Umbilical cord (tissue), 2 donors: ENCODE measurements around the gene MAP2. TPM values are rescaled to one million over a fixed set of nuclear protein-coding genes. Genes with fewer than 3 reads are reported as not detected.
A peak's percentile ranks its signal among the peaks of the same experiment; 100 is the strongest.

Experiments
- DNase-seq: peaks from one replicate; pipeline ENCODE4 v3.0.0-alpha.2; 2015; ENCODE audit warnings: low spot score
- total RNA-seq: library from RNA; depleted of rRNA; stranded (reverse); fragments of >200 nt; gene quantifications from one replicate; pipeline ENCODE4 v1.2.3, GENCODE V29; 2014; ENCODE audit warnings: low replicate concordance; ENCODE audit not compliant: insufficient read depth

Gene MAP2
- total RNA-seq, 1 donor from 2014 or later = 14.4 TPM

DNA sequence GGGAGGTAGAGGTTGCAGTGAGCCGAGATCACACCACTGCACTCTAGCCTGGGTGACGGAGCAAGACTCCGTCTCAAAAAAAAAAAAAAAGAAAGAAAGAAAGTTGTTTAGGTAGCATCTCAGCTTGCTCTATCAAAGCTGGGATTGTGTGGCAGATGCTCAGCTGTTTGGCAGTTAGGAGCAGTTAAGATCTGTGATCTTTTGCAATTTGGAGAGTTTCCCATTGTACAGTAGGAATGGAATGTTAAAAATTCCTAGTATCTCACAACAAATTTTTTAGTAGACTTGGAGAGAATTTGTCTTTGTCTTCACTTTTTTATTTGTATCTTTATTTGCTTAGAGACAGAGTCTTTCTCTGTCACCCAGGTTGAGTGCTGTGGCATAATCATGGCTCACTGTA lies 224.9 kb downstream of the MAP2 start:
- peak; percentile 24 for DNase-seq

DNA sequence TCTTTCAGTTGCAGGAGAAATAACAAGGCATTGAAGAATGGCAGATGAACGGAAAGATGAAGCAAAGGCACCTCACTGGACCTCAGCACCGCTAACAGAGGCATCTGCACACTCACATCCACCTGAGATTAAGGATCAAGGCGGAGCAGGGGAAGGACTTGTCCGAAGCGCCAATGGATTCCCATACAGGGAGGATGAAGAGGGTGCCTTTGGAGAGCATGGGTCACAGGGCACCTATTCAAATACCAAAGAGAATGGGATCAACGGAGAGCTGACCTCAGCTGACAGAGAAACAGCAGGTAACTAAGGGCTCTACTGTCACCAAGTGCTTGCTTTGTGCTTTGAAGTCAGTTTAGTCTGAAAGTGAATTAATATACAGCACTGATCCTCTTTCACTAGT lies 229.3 kb downstream of the MAP2 start:
- no peak for DNase-seq

DNA sequence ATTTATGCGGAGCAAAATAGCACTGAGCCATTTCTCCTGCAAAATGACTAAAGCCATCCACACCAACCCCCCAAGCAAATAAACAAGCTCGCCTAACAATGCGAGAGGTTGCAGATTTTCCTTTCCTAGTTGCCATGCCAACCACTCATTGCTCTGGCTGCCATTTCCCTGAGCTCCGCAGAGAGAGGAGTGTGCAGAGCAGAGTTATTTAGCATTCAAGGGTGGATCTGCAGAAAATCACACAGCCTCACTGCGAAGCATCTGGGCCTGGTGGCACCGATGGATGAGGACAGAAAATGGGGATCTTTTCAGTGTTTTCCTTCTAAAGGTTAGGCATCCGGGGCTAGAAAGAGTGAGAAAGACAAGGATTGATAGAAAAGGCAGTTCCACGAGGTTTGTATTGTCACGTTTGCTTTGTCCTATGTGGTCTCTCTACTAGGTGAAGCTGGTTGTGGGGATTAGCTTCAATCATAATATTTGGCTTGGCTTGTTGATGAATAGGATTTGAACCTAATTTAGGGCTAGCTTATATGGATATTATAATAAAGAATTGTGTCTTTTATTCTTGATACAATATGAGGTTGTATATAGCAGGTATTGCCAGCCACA lies 237.5 kb downstream of the MAP2 start:
- no peak for DNase-seq

DNA sequence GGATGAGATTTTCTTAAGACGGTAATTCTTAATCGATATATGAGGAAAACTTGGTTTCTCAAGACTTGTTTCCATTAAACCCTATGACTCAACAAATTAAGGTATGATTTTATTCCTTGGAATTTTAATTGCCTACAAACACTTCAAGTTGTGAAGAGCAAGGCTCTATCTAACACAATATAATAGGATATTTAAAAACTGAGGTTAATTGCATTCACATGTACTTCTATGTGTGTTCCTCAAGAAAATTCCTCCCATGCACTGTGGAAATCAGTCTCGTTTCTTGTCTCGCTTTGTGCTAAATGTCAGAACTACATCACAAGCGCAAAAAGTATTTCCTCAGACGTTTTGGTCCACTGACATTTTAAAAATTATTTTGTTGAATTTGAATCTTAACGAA lies 238.2 kb downstream of the MAP2 start:
- no peak for DNase-seq

DNA sequence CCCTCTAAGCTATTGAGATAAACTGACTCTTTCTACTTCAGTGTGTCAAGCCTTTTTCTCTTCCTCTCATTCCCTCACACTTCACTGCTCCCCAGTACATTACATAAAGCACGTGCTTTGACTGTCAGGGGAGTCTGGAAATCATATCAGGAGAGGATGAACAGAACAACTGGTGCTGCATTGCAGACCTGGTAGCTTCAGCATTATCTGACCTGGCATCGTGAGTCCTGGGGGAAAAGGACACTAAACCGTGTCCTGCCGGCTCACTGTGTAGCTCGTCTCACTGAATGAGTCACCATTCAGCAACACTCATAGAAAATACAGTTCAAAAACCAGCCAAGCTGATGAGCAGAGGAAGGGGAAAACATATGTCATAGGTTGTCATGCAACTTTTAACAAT lies 239.3 kb downstream of the MAP2 start:
- peak; percentile 9 for DNase-seq

DNA sequence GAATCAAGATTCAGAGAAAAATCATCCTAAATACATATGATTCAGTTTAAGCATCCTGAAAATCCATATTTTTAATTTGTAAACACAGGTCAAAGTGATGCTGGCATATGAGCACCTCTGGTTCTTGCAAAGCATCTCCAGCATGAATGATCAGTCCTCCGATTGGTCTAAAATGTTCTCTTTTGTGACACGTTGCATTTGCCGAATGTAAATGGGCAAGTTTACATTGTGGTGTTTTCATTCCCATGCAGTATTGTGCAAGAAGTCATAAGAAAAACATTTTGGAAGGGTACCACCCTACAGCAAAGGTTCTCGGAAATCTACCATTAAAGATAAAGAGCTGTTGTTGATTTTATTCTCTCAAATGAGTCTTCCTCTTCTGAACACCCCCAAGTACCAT lies 239.8 kb downstream of the MAP2 start:
- DNase-seq = no peak

DNA sequence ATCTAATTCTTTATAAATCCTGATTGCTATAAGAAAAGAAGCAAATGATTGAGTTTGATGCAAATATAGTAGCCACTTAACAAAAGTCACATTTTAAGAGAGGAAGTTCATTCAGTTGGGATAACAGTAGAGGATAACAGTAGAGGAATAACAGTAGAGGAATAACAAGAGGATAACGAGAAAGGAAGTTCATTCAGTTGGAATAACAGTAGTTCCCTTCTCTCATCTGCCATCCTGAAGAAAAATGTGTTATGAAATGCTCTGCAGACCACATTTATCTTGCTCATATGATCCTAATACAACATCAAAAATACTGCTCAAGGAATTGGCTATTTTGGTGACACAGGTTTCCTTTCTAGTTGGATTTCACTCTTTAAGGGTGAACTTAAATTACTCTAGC lies 242.4 kb downstream of the MAP2 start:
- DNase-seq = no peak

DNA sequence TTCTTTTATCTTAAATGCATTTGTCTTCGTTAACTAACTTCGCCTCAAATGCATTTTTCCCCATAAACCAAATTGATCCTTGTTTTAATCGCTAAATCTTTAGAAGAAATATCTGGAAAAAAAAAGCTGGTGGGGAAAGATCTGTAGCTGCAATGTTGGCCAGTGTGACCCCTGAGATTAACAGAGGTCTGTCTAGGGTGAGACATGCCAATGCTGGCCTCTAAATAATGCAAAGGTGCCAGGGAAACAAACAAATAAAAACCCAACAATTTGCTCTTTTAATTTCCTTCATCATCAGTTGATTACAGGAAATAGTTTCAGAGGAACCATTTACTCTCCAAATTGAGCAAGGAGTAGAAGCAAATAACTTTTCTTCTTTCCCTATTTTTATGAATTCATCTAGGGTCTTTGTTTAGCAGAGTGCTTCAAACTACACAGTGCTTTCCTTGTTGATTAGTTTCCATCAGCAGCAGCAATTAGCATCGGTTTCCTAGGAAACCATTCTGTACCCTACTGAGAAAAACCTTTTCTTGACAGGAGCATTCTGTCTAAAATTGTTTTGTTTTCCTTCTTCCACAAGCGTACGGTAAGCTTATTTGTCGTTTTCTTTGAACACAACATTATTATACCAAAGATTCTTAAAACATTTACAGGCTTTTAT lies 247.3 kb downstream of the MAP2 start:
- DNase-seq = no peak

DNA sequence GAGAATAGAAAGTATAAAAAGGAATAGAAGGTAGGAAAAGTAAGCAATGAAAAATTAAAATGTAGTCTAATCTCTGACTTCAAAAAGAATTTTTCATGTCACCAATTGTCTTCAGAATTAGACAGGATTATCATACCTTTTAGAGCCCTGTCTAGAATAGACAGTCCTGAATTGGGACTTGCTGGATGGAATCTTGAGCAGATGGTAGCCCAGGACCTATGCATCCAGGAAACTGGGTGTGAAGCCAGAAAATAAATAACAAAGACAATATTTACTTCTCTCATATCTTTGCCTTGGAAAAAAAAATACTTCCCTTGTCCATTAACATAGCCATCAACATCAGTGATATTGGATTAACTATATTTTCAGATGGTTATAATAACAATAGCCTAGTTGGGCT lies 250.0 kb downstream of the MAP2 start:
- DNase-seq = no peak

DNA sequence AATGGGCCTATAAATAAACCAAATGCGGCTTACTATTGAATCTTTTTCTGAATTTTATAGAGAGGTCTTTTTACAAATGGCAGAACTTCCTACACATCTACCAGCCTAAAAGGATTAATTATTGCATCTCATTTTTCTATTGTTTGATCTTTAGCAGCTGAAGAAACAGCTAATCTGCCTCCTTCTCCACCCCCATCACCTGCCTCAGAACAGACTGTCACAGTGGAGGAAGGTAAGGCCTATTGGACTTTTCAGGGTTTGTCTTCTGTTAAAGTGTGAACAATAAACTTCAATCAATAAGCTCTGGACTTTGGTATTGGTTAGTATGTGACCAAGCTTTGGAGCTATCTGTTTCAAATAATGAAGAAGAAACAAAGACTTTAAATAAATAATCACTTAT lies 256.7 kb downstream of the MAP2 start:
- no peak for DNase-seq

DNA sequence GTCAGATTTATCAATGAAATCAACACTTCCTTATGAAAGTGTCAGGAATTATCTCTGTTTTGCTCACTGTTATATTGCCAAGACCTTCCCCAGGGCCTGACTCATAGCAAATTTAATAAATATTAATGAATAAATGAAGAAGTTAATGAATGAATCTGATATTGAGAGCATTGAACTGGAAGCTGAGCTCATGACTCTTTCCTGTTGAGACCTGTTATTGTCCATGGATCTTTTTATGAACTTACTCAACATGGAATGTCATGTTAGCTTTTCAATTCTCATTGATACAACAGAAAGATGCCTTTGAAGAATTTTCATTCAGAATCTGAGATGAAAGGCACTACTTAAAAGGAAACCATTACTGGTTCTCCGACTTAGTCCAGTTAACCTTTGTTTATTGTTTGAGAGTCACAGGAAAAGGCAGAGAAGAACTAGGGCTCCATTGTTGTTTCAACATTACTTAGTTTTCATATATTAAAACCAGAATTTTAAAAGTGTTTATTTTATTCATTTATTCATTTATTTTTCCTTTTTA lies 257.4 kb downstream of the MAP2 start:
- DNase-seq = no peak

DNA sequence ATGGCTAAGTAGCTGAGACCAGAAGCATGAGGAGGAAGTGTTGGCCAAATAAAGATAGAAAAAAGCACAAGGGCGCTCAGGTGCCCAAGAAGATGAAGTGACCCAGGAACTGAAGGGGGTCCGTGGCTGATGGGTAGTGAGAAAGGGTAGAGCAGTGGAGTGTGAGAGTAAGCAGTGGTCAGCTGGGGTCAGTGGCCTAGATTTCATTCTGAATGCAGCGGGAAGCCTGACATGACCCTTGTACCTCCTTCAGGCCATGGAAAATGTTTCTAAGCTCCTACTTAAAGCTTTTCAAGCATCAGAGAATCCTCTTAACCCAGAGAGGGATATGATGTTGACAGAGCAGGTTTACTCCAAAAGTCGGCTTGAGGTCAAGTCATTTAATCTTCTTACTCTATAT lies 258.8 kb downstream of the MAP2 start:
- no peak for DNase-seq

DNA sequence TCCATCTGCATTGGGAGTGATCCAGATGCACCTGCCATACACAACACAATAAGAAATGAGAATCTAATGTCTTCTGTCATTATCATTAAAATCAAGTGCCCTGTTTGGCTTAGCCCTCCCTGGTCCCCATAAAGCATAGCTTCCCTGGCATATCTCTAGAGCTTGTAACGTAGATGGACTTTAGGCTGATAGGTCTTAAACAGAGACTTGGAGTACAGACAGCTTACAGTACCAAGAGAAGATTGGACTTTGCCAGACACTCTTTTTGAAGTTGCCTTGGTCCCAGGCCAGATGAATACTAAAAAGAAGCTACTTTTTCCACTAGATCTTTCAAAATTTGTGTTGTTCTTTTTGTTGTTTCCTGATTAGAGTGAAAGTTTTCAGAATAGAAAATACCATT lies 261.5 kb downstream of the MAP2 start:
- no peak for DNase-seq

DNA sequence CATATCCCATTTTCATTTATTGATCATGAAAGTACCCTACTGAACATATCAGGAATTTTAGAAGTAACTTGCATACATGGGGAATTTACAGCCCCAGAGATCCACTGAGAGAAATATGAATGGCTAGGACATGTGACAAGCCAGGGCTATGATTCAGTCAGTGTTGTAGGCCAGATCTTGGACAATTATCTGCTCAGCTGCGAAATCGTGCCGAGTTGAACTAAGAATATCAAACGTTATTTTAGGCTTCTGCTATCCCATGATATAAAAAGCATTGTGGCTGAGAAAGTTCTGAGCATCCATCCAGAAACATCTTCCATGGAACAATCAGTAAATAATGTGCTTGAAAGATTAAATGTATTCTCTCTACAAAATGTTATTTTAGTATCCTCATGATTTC lies 262.1 kb downstream of the MAP2 start:
- DNase-seq = no peak

DNA sequence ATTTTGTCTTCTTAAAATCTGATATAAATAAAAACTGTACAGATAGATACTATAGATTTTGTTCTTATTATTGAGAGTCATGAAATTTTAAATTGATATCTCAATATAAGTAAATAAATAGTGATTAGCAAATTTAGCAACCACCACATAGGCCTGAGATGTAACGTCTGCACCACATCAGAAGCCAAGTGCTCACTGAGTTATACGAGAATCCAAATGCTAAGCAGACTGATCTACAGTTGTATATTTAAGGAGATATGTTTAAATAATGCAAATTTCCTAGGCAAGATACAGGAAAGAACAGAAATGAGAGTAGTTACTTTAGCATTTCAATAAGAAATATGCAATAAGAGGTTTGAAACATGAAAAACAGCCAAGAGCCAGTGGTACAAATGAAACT lies 262.6 kb downstream of the MAP2 start:
- DNase-seq = no peak

DNA sequence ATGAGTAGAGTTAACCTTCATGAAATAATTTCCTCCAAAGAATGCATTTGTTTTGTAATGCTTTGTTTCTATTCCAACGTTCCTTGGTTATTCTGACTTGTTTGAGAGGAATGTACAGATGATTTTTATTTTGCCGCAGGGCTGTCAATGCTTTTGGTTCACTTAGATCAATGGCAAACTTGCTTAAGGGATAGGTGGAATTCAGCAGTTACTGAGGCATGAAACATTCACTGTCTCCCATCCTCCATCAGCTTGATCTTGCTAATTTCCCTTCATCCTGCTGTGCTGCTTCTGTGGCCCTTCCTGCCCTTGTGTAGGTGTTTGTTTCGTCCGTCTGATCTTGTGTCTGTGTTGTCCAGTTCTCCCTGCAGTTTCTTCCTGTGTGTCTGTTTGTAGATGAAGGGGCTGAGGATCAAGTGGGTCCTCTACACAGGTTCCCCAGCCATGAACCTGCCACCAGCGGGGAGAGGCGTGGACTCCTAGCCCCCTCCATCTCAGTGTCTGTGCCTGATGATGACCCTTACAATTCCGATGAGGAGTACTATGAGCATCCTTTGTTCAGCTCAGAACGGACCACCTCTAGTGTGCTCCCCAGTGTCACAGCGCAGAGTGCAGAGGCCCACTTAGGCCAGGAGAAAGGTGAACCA lies 263.6 kb downstream of the MAP2 start:
- DNase-seq = no peak

DNA sequence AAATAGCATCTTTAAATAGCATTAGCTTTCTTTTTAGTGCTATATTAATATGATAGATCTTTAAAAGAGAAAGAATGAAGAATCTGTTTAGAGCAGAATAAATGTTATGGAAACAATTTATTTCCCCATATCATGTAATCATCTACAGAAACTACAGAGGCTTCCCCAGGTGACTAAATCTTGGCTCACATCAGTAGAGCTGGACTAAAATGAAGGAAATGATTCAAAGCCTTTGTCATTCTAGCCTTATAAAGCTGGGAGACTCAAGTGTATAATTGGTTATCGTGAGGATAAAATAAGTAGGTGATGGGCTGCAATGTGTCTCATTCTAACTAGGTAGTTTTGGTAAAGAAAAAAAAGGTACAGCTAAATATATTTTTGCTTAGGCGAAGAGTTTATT lies 264.5 kb downstream of the MAP2 start:
- DNase-seq = no peak

DNA sequence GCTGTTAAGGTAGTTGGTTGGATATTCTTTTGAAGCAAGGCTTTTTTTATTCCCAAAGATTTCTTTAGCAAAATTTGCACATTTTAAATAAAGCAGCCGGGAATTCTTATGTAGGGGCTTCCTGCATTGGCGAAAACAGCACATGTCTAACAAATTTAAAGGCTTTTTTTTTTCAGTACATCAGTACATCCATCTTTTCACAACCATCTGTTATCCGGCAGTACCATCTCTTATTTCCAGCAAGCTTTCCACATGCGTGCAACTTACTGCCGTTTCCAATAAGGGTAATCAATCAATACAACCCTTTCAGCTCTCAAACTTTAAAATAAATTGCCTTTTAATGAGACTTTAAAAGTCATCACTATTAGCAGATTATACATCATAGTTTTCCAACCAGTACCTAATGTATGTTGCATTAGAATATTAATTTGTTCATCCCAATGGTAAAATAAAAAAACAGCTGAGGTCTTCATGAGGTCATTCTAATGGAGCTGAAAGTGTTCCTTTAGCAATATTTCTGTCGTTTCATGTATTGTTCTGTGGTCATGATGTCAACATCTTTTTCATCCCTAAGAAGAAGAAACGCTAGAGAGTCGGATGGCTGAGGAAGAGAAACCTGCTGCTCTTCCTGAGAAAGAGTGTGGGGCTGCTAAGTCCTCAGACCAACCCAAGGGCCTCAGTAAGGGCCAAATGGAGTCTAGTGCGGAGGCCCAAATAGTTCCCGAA lies 266.3 kb downstream of the MAP2 start:
- no peak for DNase-seq

DNA sequence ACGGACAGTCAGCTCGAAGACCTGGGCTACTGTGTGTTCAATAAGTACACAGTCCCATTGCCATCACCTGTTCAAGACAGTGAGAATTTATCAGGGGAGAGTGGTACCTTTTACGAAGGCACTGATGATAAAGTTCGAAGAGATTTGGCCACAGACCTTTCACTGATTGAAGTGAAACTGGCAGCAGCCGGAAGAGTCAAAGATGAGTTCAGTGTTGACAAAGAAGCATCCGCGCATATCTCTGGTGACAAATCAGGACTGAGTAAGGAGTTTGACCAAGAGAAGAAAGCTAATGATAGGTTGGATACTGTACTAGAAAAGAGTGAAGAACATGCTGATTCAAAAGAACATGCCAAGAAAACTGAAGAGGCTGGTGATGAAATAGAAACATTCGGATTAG lies 270.9 kb downstream of the MAP2 start:
- no peak for DNase-seq

DNA sequence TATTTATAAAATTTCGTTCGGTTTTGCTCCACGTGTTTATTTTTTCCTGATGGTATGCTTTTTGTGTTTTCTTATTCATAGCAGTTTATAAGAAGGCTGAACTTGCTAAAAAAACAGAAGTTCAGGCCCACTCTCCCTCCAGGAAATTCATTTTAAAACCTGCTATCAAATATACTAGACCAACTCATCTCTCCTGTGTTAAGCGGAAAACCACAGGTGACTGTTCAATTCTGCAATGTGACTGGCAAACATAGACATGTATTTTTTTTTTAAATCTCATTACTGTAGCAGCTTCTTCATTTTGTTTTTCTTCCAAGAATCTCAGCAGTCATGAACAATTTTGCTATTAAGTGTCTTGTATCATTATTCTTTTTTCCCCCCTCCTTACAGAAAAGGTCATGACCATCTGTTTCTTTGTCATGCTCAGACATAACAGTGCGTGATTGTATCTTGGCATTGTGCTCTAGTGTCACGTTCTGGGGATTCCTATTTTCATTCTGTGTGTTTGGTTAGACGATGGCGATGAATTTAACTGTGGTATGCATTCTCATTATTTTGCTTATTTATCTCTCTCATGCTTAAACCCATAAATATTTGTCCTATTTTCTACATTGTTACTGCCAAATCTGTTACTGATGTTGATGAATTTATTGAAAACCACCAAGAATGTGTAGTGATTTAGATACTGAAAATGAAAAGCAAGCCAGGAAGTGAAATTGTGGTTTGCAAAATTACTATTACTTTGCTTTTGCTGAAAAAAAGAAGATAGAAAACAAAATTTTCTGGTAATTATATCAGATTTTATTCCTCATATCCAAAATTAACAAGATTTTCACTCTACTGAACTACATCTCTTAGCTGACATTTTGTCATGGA lies 273.2 kb downstream of the MAP2 start:
- DNase-seq = no peak

DNA sequence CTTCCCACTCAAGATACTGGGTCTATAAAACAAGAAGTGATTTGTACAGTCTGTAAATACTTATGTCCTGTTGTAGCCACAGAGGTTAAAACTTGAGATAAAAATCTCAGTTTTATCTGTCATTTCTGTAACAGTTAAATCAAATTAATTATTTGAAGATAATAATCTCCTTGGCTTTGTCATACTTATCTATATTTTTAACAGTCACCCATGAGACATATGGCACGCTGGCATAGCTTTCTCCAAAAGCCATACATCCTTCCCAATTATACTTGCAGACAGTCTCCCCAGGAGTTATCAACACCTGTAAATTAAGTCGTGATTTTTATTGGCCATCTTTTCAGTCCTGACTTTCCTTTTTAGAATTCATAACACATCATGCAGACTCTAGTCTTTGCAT lies 278.9 kb downstream of the MAP2 start:
- no peak for DNase-seq
